NCI-H2196 (cell line): ENCODE results near the gene PPM1B.
"Not testable (repeated sequence)": the region's sequence is repeated elsewhere in the genome, so short reads cannot be mapped to it uniquely, and the experiment has no call there.

ENCODE experiments used
- DNase-seq: peaks from one replicate; lab custom pipeline; 2025; ENCODE audit not compliant: unreplicated experiment; lab: John Stamatoyannopoulos, UW

Gene PPM1B

GRCh38 chr2:44155666-44156446, 12.8 kb upstream of the PPM1B start:
- no peak for DNase-seq

GRCh38 chr2:44163777-44164176, 4.9 kb upstream of the PPM1B start:
- no peak for DNase-seq

- DNase-seq = no peak
Observed at GRCh38 chr2:44164617-44165016, 4.1 kb upstream of the PPM1B start.

GRCh38 chr2:44166096-44166495, 2.6 kb upstream of the PPM1B start:
- no peak for DNase-seq

- peak; percentile 52 for DNase-seq
Observed at GRCh38 chr2:44167311-44167907, 1.3 kb upstream of the PPM1B start.

- peak; percentile 100 for DNase-seq
Observed at GRCh38 chr2:44167908-44168680, 581 bp upstream of the PPM1B start.

GRCh38 chr2:44169155-44169898, 652 bp downstream of the PPM1B start:
- no peak for DNase-seq

- no peak for DNase-seq
Observed at GRCh38 chr2:44170311-44170717, 1.6 kb downstream of the PPM1B start.

- DNase-seq = peak; percentile 13
Observed at GRCh38 chr2:44171018-44171417, 2.3 kb downstream of the PPM1B start.

GRCh38 chr2:44171442-44171841, 2.8 kb downstream of the PPM1B start:
- not testable (repeated sequence) for DNase-seq

- no peak for DNase-seq
Observed at GRCh38 chr2:44172576-44172975, 3.9 kb downstream of the PPM1B start.

GRCh38 chr2:44178950-44179349, 10.3 kb downstream of the PPM1B start:
- DNase-seq = no peak

- DNase-seq = no peak
Observed at GRCh38 chr2:44181648-44182047, 13.0 kb downstream of the PPM1B start.

- DNase-seq = no peak
Observed at GRCh38 chr2:44184106-44184505, 15.4 kb downstream of the PPM1B start.

- no peak for DNase-seq
Observed at GRCh38 chr2:44186810-44187209, 18.1 kb downstream of the PPM1B start.

- DNase-seq = no peak
Observed at GRCh38 chr2:44187251-44187650, 18.6 kb downstream of the PPM1B start.

GRCh38 chr2:44188696-44189095, 20.0 kb downstream of the PPM1B start:
- no peak for DNase-seq

- no peak for DNase-seq
Observed at GRCh38 chr2:44189104-44189503, 20.4 kb downstream of the PPM1B start.

GRCh38 chr2:44190526-44190925, 21.9 kb downstream of the PPM1B start:
- DNase-seq = no peak

GRCh38 chr2:44191739-44192138, 23.1 kb downstream of the PPM1B start:
- DNase-seq = no peak

- DNase-seq = no peak
Observed at GRCh38 chr2:44192646-44193045, 24.0 kb downstream of the PPM1B start.
